Effector memory CD8-positive, alpha-beta T cell (primary cell): ENCODE results near the gene ZSCAN31.

ENCODE experiments used
- ATAC-seq: fragments of 150-1000 bp; cut with Tn5 transposase; replicated peaks from 2 replicates; pipeline ENCODE4 v1.10.0; 2021; ENCODE audit warnings: mild to moderate bottlenecking, moderate library complexity
- DNase-seq, 3 experiments: peaks; one replicate each; pipeline ENCODE4 v3.0.0; 2021
- H3K27ac Mint-ChIP-seq, 2 donors: one replicate each; pipeline ENCODE4 v1.8.0; 2022; ENCODE audit warnings: mild to moderate bottlenecking in 2 of 2, mixed read lengths in 2 of 2, moderate library complexity in 2 of 2
- H3K27me3 Mint-ChIP-seq, 2 donors: one replicate each; pipeline ENCODE4 v1.8.0; 2022; ENCODE audit warnings: mixed read lengths in 2 of 2
- H3K36me3 Mint-ChIP-seq: one replicate; pipeline ENCODE4 v1.8.0; 2022; ENCODE audit warnings: mild to moderate bottlenecking, moderate library complexity, mixed read lengths; ENCODE audit not compliant: insufficient read depth
- H3K4me1 Mint-ChIP-seq, 2 donors: one replicate each; pipeline ENCODE4 v1.8.0; 2022; ENCODE audit warnings: low read depth in 2 of 2, mixed read lengths in 2 of 2
- H3K4me3 Mint-ChIP-seq, 2 donors: one replicate each; pipeline ENCODE4 v1.8.0; 2022; ENCODE audit warnings: mild to moderate bottlenecking in 2 of 2, mixed read lengths in 2 of 2, moderate library complexity in 2 of 2
- H3K9me3 Mint-ChIP-seq, 2 donors: one replicate each; pipeline ENCODE4 v1.8.0; 2022; ENCODE audit warnings: mixed read lengths in 2 of 2

ZSCAN31 gene

DNA sequence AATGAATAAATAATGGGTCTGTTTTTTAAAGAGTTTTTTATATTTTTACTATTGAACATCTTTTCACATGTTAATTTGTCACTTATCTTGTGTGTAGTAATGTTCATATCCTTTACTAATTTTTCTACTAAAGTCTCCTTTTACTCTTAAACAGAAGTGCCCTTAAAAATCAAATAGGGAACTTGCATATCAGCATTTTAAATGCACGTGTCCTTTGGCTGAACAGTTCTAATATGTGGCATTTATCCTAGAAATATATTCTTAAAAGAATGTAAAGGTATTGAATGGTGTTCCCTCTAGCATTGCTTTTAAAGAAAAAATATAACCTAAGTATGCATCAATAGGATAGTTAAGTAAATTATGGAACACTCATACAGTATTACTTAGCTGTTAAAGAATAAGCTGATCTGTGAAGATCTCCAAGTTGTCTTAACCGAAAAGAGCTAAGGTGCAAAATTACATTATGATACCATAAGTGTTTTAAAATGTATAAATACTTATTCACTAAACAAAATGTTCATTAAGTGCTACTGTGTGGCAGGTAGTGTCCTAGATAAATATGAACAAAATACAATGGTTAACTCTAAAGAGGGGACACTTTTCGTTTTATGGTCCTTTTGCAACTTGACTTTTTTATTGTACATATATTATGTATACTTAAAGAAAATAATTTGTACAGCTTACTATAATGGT lies 55.2 kb downstream of the ZSCAN31 start:
- Mint-ChIP-seq H3K27me3 (peaks cover 6 to 24% of the 10 kb centered on the region in 2 donors), H3K27ac (no peak overlapping the region), H3K9me3 (peaks cover 0 to 6% of the 10 kb centered on the region in 2 donors), H3K4me3 (peak overlapping the region; percentile 67 to 78), H3K36me3 (peaks cover 6% of the 10 kb centered on the region), H3K4me1 (peaks cover 4 to 8% of the 10 kb centered on the region in 2 donors)
- DNase-seq (no peak), ATAC-seq (no peak)

DNA sequence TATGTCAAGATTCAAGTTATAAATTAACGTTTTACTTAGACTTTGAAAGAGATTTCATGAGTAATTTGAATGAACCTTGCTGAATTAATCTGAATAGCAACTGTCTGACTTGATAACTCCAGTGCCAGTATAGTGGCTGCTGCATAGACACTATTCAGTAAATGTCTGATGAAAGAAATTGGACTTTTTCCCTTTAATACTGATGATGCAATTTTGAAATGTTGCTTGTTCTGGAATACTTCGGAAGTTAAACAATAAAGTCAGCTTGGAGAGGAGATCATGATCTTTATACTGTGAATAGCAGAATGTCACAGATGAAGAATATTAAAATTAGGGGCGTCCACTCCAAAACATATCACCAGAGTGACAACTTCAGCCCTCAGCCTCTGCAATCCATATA lies 58.2 kb downstream of the ZSCAN31 start:
- Mint-ChIP-seq H3K4me1 (peaks cover 10 to 11% of the 10 kb centered on the region in 2 donors), H3K27me3 (peaks cover 6 to 13% of the 10 kb centered on the region in 2 donors), H3K9me3 (peaks cover 0 to 6% of the 10 kb centered on the region in 2 donors), H3K4me3 (no peak overlapping the region), H3K36me3 (peaks cover 20% of the 10 kb centered on the region), H3K27ac (no peak overlapping the region)
- ATAC-seq (no peak), DNase-seq (no peak)

GRCh38 chr6:28274888-28275287 lies 61.1 kb downstream of the ZSCAN31 start:
- ATAC-seq (no peak), DNase-seq (no peak)
- H3K27ac Mint-ChIP-seq, result peak overlapping the region in 1 of 2 donors; percentile 13
- H3K36me3 Mint-ChIP-seq, result peaks cover 31% of the 10 kb centered on the region
- H3K9me3 Mint-ChIP-seq, result no peaks in the 10 kb centered on the region
- no peak overlapping the region for H3K4me3 Mint-ChIP-seq
- no peaks in the 10 kb centered on the region for H3K27me3 Mint-ChIP-seq
- H3K4me1 Mint-ChIP-seq, result peaks cover 2 to 13% of the 10 kb centered on the region in 2 donors
